Esophagus squamous epithelium (tissue), 4 donors: ENCODE data around the gene PET100.

Source experiments
- POLR2A ChIP-seq, 4 donors: fragments of 450-650 bp; IDR thresholded peaks; one replicate each; pipeline ENCODE4 v1.6.1; 2017; ENCODE audit warnings: antibody characterized with exemption in 4 of 4, mild to moderate bottlenecking in 4 of 4, moderate library complexity in 3 of 4
- TF ChIP-seq, protein P1 (sequence below), 6 experiments: fragments of 450-650 bp in 4 of 6; fragments of 200-600 bp in 2 of 6; sonication (generic) in 2 of 6; IDR thresholded peaks; one replicate each; pipeline ENCODE4 v1.5.1; 2016 to 2019; ENCODE audit warnings: antibody characterized with exemption in 6 of 6, mild to moderate bottlenecking in 4 of 6, moderate library complexity in 4 of 6

DNA sequence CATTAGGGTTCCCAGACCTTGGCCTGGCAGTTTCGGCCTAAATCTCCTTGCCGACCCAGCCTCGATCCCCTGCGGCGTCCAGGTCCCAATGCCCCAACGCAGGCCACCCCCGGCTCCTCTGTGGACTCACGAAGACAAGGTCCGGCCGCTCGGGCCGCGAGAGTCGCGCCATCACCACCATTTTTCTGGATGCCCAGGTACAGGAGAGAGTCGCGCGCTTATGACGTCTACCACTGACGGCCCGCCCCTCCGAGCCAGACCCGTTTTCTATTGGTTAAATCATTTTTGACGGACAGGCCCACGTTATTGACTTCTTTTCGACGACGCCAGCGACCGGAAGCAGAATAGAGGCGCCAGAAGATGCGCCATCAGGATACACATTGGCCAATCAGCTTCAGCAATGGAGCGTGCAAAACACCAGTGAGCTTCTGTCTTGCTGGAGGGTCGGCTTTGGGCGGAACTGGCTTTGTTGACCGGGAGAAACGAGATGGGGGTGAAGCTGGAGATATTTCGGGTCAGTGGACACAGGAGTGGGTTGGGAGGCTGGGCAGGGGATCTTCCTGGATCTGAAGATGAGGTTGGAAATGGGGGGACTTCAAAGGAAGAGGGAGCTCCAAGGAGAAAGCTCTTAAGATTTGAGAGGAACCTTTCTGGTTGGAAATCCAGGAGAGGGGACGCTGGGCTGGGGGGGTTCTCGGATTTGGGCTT, at the start of gene PET100, which contains the start of gene XAB2:
- TF ChIP-seq, protein P1, sequence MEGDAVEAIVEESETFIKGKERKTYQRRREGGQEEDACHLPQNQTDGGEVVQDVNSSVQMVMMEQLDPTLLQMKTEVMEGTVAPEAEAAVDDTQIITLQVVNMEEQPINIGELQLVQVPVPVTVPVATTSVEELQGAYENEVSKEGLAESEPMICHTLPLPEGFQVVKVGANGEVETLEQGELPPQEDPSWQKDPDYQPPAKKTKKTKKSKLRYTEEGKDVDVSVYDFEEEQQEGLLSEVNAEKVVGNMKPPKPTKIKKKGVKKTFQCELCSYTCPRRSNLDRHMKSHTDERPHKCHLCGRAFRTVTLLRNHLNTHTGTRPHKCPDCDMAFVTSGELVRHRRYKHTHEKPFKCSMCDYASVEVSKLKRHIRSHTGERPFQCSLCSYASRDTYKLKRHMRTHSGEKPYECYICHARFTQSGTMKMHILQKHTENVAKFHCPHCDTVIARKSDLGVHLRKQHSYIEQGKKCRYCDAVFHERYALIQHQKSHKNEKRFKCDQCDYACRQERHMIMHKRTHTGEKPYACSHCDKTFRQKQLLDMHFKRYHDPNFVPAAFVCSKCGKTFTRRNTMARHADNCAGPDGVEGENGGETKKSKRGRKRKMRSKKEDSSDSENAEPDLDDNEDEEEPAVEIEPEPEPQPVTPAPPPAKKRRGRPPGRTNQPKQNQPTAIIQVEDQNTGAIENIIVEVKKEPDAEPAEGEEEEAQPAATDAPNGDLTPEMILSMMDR (IDR thresholded peaks at IDR 0.05): peak in 1 of 6 experiments; percentile 31
- peak in 2 of 4 donors; percentile 28 to 31 for TF ChIP-seq POLR2A (IDR thresholded peaks at IDR 0.05)
